Kidney (tissue), 14 donors: ENCODE data around the gene CYP24A1. TPM values are rescaled to one million over a fixed set of nuclear protein-coding genes. Genes with fewer than 3 reads are reported as not detected.

Experiments used
- DNase-seq, 5 donors: peaks; one replicate each; pipeline ENCODE4 v3.0.0-alpha.2; 2013 to 2020
- FAIRE-seq: peaks from 2 replicates; lab custom pipeline; 2012; peaks lifted over from hg19 to GRCh38; lab: Jason Lieb, UNC
- H3K27ac ChIP-seq, 2 donors: one replicate each; pipeline ENCODE4 v1.7.0; 2013; ENCODE audit warnings: low read depth in 2 of 2, low read length in 2 of 2, inconsistent platforms in 1 of 2
- H3K27me3 ChIP-seq: one replicate; pipeline ENCODE4 v1.7.1; 2013; ENCODE audit warnings: low read length, inconsistent platforms; ENCODE audit not compliant: control insufficient read depth, insufficient read depth
- H3K36me3 ChIP-seq, 3 donors: one replicate each; pipeline versions ENCODE4 v1.7.0 to v1.7.1; 2013; ENCODE audit warnings: low read length in 3 of 3, control low read depth in 1 of 3, inconsistent platforms in 1 of 3; ENCODE audit not compliant: insufficient read depth in 3 of 3, control insufficient read depth in 2 of 3
- H3K4me1 ChIP-seq, 3 donors: one replicate each; pipeline versions ENCODE4 v1.7.0 to v1.7.1; 2013; ENCODE audit warnings: low read length in 3 of 3, inconsistent platforms in 1 of 3, low read depth in 1 of 3; ENCODE audit not compliant: control insufficient read depth in 2 of 3, insufficient read depth in 2 of 3
- H3K4me3 ChIP-seq, 3 donors: one replicate each; pipeline versions ENCODE4 v1.7.0 to v1.8.1; 2013; ENCODE audit warnings: low read length in 3 of 3, control low read depth in 1 of 3, inconsistent platforms in 1 of 3
- H3K9ac ChIP-seq, 3 donors: one replicate each; pipeline versions ENCODE4 v1.7.0 to v1.7.1; 2013; ENCODE audit warnings: low read length in 3 of 3, control low read depth in 1 of 3, inconsistent platforms in 1 of 3
- H3K9me3 ChIP-seq, 3 donors: one replicate each; pipeline versions ENCODE4 v1.7.0 to v1.7.1; 2013; ENCODE audit warnings: low read length in 3 of 3, control low read depth in 1 of 3, inconsistent platforms in 1 of 3; ENCODE audit not compliant: control insufficient read depth in 2 of 3, insufficient read depth in 1 of 3
- CTCF ChIP-seq: IDR thresholded peaks from 3 replicates; pipeline ENCODE4 v1.5.1; 2012; ENCODE audit warnings: mild to moderate bottlenecking, moderate library complexity, borderline replicate concordance; ENCODE audit not compliant: insufficient read depth; ENCODE audit errors: extremely low read depth
- intact Hi-C: fragments of 100-400 bp; cut with DNase I; formaldehyde crosslinking; loops from one replicate; pipeline ENCODE4 v1.11.1; 2022
- polyA plus RNA-seq: library from polyadenylated mRNA; stranded (reverse); fragments of 350-450 nt; fragmentation: Illumina TruSeq; extraction: RNeasy Lipid Tissue Mini Kit (QIAGEN cat#74804); gene quantifications from one replicate; pipeline ENCODE4 v1.2.3, GENCODE V29; 2014; ENCODE audit warnings: low read depth, low replicate concordance; ENCODE audit not compliant: insufficient read depth
- total RNA-seq: library from RNA; stranded (reverse); fragmentation: NEBNext Ultra II Directional; extraction: Animal tissue kit (Norgen Biotek cat#: 25700); gene quantifications from one replicate; pipeline ENCODE4 v1.2.1, GENCODE V29; 2021
- donor health status: control.
- donor health status: control.
- donor health status: control.
- donor health status: control.
- donor health status: control.
- donor health status: DM: yes; HTN: yes; CAD: no.
- donor health status: Normal renal cell carcinoma (clear cell type).

CYP24A1 gene
- total and polyA plus RNA-seq, 2 donors from 2014 or later, result 15.4 to 39.0 TPM

- intact Hi-C loops, result no loop called here
- no peak for TF ChIP-seq CTCF
- no peaks in the 10 kb centered on the region for H3K9me3 ChIP-seq
- no peak overlapping the region for H3K27ac ChIP-seq
- peaks cover 0 to 7% (median 0%) of the 10 kb centered on the region in 3 donors for H3K4me1 ChIP-seq
- FAIRE-seq (no peak), DNase-seq (peak in 3 of 5 donors; percentile 25 to 35 (median 26))
- H3K9ac ChIP-seq, result no peak overlapping the region
- peaks cover 32% of the 10 kb centered on the region for H3K27me3 ChIP-seq
- H3K36me3 ChIP-seq, result no peaks in the 10 kb centered on the region
- peak overlapping the region in 1 of 3 donors; percentile 1 for H3K4me3 ChIP-seq
These were observed 830 bp upstream of the CYP24A1 start for GRCh38 chr20:54174457-54175175.

- Histone ChIP-seq H3K27ac (peak overlapping the region; percentile 28 to 43), H3K36me3 (no peaks in the 10 kb centered on the region), H3K27me3 (peaks cover 39% of the 10 kb centered on the region), H3K4me1 (peaks cover 0 to 7% (median 0%) of the 10 kb centered on the region in 3 donors), H3K9ac (no peak overlapping the region), H3K4me3 (peak overlapping the region in 2 of 3 donors; percentile 35 to 54), H3K9me3 (no peaks in the 10 kb centered on the region)
- no peak for FAIRE-seq
- DNase-seq, result peak; percentile 36 to 74 (median 54)
- intact Hi-C loops, result no loop called here
- no peak for TF ChIP-seq CTCF
These were observed 732 bp downstream of the CYP24A1 start for GRCh38 chr20:54172856-54173652.

GRCh38 chr20:54172532-54172855 is 1.3 kb downstream of the CYP24A1 start:
- TF ChIP-seq CTCF, result no peak
- H3K9me3 ChIP-seq, result no peaks in the 10 kb centered on the region
- H3K27me3 ChIP-seq, result peaks cover 39% of the 10 kb centered on the region
- peaks cover 0 to 7% (median 0%) of the 10 kb centered on the region in 3 donors for H3K4me1 ChIP-seq
- no peak overlapping the region for H3K27ac ChIP-seq
- FAIRE-seq (no peak), DNase-seq (no peak)
- intact Hi-C loops, result no loop called here
- no peak overlapping the region for H3K9ac ChIP-seq
- peak overlapping the region in 2 of 3 donors; percentile 35 to 54 for H3K4me3 ChIP-seq
- H3K36me3 ChIP-seq, result no peaks in the 10 kb centered on the region
